B cell (primary cell): ENCODE data around the gene TOMM20L. TPM values are rescaled to one million over a fixed set of nuclear protein-coding genes. Genes with fewer than 3 reads are reported as not detected.
"Not testable (repeated sequence)": the region's sequence is repeated elsewhere in the genome, so short reads cannot be mapped to it uniquely, and the experiment has no call there.

Experiments
- ATAC-seq: fragments of 200-7000 bp; cut with Tn5 transposase; one replicate; pipeline ENCODE4 v1.10.0; 2021; ENCODE audit warnings: low read depth, mild to moderate bottlenecking, moderate number of reproducible peaks, moderate library complexity
- CTCF ChIA-PET: fragments of 350-600 bp; sonication (Branson Sonifier 250); formaldehyde crosslinking; loops from one replicate; lab custom pipeline; 2021; ENCODE audit warnings: antibody characterized with exemption, inconsistent platforms; lab: Charles Lee
- POLR2A ChIA-PET: fragments of 350-600 bp; sonication (Branson Sonifier 250); formaldehyde crosslinking; loops from one replicate; lab custom pipeline; 2021; ENCODE audit warnings: antibody characterized with exemption; lab: Charles Lee
- DNase-seq: peaks from one replicate; pipeline ENCODE4 v3.0.0; 2013
- H2AFZ ChIP-seq: 2 replicates; pipeline ENCODE4 v1.6.1; 2012; ENCODE audit warnings: mild to moderate bottlenecking, low read depth, low read length; ENCODE audit not compliant: insufficient read depth, poor library complexity, severe bottlenecking
- H3K27ac ChIP-seq, 2 donors: 1 replicate in 1 of 2; 2 replicates in 1 of 2; pipeline ENCODE4 v1.5.1; 2012 to 2013; ENCODE audit warnings: low read length in 2 of 2, mild to moderate bottlenecking in 2 of 2, moderate library complexity in 1 of 2
- H3K27me3 ChIP-seq, 4 experiments: fragments of 200-600 bp in 1 of 4; sonication (generic) in 1 of 4; replicated peaks in 1 of 4; 1 replicate in 2 of 4; 2 replicates in 2 of 4; pipeline versions ENCODE4 v1.6.1 to v1.7.0; 2013 to 2016; ENCODE audit warnings: low read length in 3 of 4, mild to moderate bottlenecking in 2 of 4, mixed read lengths in 1 of 4, moderate library complexity in 1 of 4; ENCODE audit not compliant: insufficient read depth in 4 of 4, control insufficient read depth in 3 of 4; ENCODE audit errors: control extremely low read depth in 1 of 4
- H3K36me3 ChIP-seq, 2 experiments: replicated peaks in 1 of 2; 1 replicate in 1 of 2; 2 replicates in 1 of 2; pipeline versions ENCODE4 v1.6.1 to v1.7.1; 2013; ENCODE audit warnings: low read length in 1 of 2; ENCODE audit not compliant: insufficient read depth in 2 of 2, control insufficient read depth in 1 of 2; ENCODE audit errors: control extremely low read depth in 1 of 2, extremely low read depth in 1 of 2
- H3K4me1 ChIP-seq, 2 donors: fragments of 200-600 bp in 1 of 2; sonication (generic) in 1 of 2; 1 replicate in 1 of 2; 2 replicates in 1 of 2; pipeline versions ENCODE4 v1.5.1 to v1.6.1; 2013 to 2017; ENCODE audit warnings: low read length in 2 of 2; ENCODE audit not compliant: control insufficient read depth in 2 of 2, insufficient read depth in 2 of 2
- H3K4me2 ChIP-seq: replicated peaks from 2 replicates; pipeline ENCODE3; 2012; ENCODE audit warnings: mild to moderate bottlenecking, low read depth, low read length; ENCODE audit not compliant: poor library complexity, severe bottlenecking
- H3K4me3 ChIP-seq, 5 experiments: fragments of 200-600 bp in 1 of 5; sonication (generic) in 1 of 5; 1 replicate in 3 of 5; 2 replicates in 2 of 5; pipeline versions ENCODE4 v1.5.1 to v1.7.0; 2011 to 2016; ENCODE audit warnings: low read length in 4 of 5, mild to moderate bottlenecking in 4 of 5, low read depth in 2 of 5, control low read depth in 1 of 5, moderate library complexity in 1 of 5; ENCODE audit not compliant: insufficient read depth in 1 of 5; ENCODE audit errors: control extremely low read depth in 1 of 5, extremely low read depth in 1 of 5
- H3K79me2 ChIP-seq: fragments of 200-600 bp; sonication (generic); one replicate; pipeline ENCODE4 v1.6.0; 2016; ENCODE audit warnings: low read length; ENCODE audit not compliant: control insufficient read depth, insufficient read depth
- H3K9ac ChIP-seq: fragments of 200-600 bp; sonication (generic); 2 replicates; pipeline ENCODE4 v1.6.1; 2017; ENCODE audit warnings: mild to moderate bottlenecking, low read length, moderate library complexity
- H3K9me3 ChIP-seq, 3 donors: one replicate each; pipeline versions ENCODE4 v1.6.1 to v1.7.1; 2013; ENCODE audit warnings: low read length in 2 of 3; ENCODE audit not compliant: control insufficient read depth in 2 of 3, insufficient read depth in 1 of 3; ENCODE audit errors: control extremely low read depth in 1 of 3
- H4K20me1 ChIP-seq: 2 replicates; pipeline ENCODE4 v1.6.0; 2012; ENCODE audit warnings: mild to moderate bottlenecking, low read length; ENCODE audit not compliant: insufficient read depth, control insufficient read depth, poor library complexity, severe bottlenecking
- H3K27ac Mint-ChIP-seq: one replicate; pipeline ENCODE4 v1.8.0; 2021; ENCODE audit warnings: mixed read lengths
- H3K27me3 Mint-ChIP-seq: one replicate; pipeline ENCODE4 v1.8.0; 2021; ENCODE audit warnings: mixed read lengths
- H3K4me1 Mint-ChIP-seq: one replicate; pipeline ENCODE4 v1.8.0; 2021; ENCODE audit warnings: mixed read lengths
- H3K4me3 Mint-ChIP-seq: one replicate; pipeline ENCODE4 v1.8.0; 2021; ENCODE audit warnings: mixed read lengths
- H3K9me3 Mint-ChIP-seq: one replicate; pipeline ENCODE4 v1.8.0; 2022; ENCODE audit warnings: mixed read lengths; ENCODE audit not compliant: insufficient read depth
- EZH2 ChIP-seq: IDR thresholded peaks from 2 replicates; pipeline ENCODE4 v1.6.1; 2012; ENCODE audit warnings: borderline replicate concordance, low read depth, mild to moderate bottlenecking, moderate library complexity, low read length; ENCODE audit not compliant: insufficient read depth, poor library complexity, severe bottlenecking
- WGBS: methylation state at CpG from one replicate; pipeline ENCODE4 v1.1.5; 2013; ENCODE audit warnings: missing lambda C conversion rate; ENCODE audit not compliant: insufficient coverage; 5-methylcytosine and 5-hydroxymethylcytosine counted together
- intact Hi-C: fragments of 100-400 bp; cut with micrococcal nuclease; formaldehyde crosslinking; loops from one replicate; pipeline ENCODE4 v1.10.0; 2022
- polyA plus RNA-seq: library from polyadenylated mRNA; depleted of rRNA; stranded (reverse); fragments of >200 nt; gene quantifications from 2 replicates; pipeline ENCODE4 v1.2.3, GENCODE V29; 2012
- total RNA-seq, 2 donors: library from RNA; stranded (reverse); fragments of 120-200 nt in 1 of 2; gene quantifications; 1 replicate in 1 of 2; 2 replicates in 1 of 2; pipeline versions ENCODE4 v1.2.3 to v1.2.4, GENCODE V29; 2013 to 2022
- TF ChIP-seq, protein P1 (sequence below): fragments of 200-600 bp; IDR thresholded peaks from one replicate; pipeline ENCODE4 v1.8.0; 2022; ENCODE audit warnings: antibody characterized with exemption, mild to moderate bottlenecking

Gene TOMM20L
- total and polyA plus RNA-seq, 2 donors (not counting 1 experiment from before 2014, with no cell fraction given), result 1.3 TPM; not detected in 1

DNA sequence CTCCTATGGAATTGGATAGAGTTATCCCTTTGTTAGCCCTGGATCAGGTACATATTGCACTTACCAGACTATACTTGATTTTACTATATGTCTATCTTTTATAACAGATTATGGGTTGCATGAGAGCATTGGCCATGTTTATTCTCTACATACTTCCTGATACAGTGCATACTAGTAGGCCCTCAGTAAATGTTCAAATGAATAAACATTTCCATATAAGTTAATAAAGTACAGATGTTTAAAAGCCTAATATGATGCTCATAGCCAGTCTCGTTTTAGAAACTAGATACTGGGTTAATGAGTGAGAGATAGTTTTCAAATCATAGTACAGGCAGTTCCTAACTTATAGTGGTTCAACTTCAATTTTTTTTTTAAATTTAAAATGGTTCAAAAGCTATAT, 39.5 kb upstream of the TOMM20L start:
- Histone ChIP-seq H4K20me1 (no peaks in the 10 kb centered on the region), H2AFZ (no peak overlapping the region), H3K9ac (no peak overlapping the region), H3K27ac (no peak overlapping the region), H3K4me2 (no peak overlapping the region), H3K4me1 (peaks cover 0 to 3% of the 10 kb centered on the region in 2 donors), H3K27me3 (no peaks in the 10 kb centered on the region), H3K79me2 (no peaks in the 10 kb centered on the region), H3K4me3 (no peak overlapping the region), H3K36me3 (peaks cover 26 to 62% of the 10 kb centered on the region in 2 experiments), H3K9me3 (no peaks in the 10 kb centered on the region)
- no CpG with 5 or more reads among the region's 1 CpG for WGBS
- Mint-ChIP-seq H3K4me1 (peaks cover 6% of the 10 kb centered on the region), H3K27me3 (no peaks in the 10 kb centered on the region), H3K27ac (no peak overlapping the region), H3K9me3 (no peaks in the 10 kb centered on the region), H3K4me3 (no peak overlapping the region)
- intact Hi-C loops, result no loop called here
- DNase-seq (no peak), ATAC-seq (no peak)
- ChIA-PET CTCF (no interaction called here), POLR2A (no interaction called here)
- TF ChIP-seq, protein P1, sequence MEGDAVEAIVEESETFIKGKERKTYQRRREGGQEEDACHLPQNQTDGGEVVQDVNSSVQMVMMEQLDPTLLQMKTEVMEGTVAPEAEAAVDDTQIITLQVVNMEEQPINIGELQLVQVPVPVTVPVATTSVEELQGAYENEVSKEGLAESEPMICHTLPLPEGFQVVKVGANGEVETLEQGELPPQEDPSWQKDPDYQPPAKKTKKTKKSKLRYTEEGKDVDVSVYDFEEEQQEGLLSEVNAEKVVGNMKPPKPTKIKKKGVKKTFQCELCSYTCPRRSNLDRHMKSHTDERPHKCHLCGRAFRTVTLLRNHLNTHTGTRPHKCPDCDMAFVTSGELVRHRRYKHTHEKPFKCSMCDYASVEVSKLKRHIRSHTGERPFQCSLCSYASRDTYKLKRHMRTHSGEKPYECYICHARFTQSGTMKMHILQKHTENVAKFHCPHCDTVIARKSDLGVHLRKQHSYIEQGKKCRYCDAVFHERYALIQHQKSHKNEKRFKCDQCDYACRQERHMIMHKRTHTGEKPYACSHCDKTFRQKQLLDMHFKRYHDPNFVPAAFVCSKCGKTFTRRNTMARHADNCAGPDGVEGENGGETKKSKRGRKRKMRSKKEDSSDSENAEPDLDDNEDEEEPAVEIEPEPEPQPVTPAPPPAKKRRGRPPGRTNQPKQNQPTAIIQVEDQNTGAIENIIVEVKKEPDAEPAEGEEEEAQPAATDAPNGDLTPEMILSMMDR, result no peak
- no peak for TF ChIP-seq EZH2

DNA sequence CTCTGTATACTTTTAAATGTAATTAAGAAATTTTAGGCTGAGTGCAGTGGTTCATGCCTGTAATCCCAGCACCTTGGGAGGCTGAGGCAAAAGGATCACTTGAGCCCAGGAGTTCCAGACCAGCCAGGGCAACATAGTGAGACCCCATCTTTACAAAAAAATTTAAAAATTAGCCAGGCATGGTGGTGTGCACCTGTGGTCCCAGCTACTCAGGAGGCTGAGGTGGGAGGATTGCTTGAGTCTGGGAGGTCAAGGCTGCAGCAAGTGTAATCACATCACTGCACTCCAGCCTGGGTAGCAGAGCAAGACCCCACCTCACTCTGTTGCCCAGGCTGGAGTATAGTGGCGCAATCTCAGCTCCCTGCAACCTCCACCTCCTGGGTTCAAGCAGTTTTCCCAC, 33.5 kb upstream of the TOMM20L start:
- POLR2A ChIA-PET, result interaction anchor here (1.2 kb wide), 1 partner anchor 16 kb away, joined by 7 read pairs; no protein-coding TSS in a partner anchor
- H3K4me1 ChIP-seq, H3K9me3 ChIP-seq, H3K4me1 Mint-ChIP-seq, H3K79me2 ChIP-seq, H4K20me1 ChIP-seq, H3K27me3 ChIP-seq, H2AFZ ChIP-seq, H3K4me2 ChIP-seq, H3K4me3 Mint-ChIP-seq, H3K9me3 Mint-ChIP-seq, H3K27ac Mint-ChIP-seq, DNase-seq, ATAC-seq, H3K27me3 Mint-ChIP-seq, H3K4me3 ChIP-seq, H3K9ac ChIP-seq, H3K27ac ChIP-seq: not testable (repeated sequence)
- intact Hi-C loops, result loop anchor here (2.0 kb wide), 1 partner anchor 253 kb away; no protein-coding TSS in a partner anchor
- CTCF ChIA-PET, result interaction anchor here (1.4 kb wide), 1 partner anchor 64 kb away, joined by 4 read pairs; the partner anchor contains the start of gene ARID4A
- WGBS, result no CpG with 5 or more reads among the region's 1 CpG
- H3K36me3 ChIP-seq, result peaks cover 19 to 49% of the 10 kb centered on the region in 2 experiments
